NCI-H345 treated with DMSO at 0.1 percent for 48 hours (cell line): ENCODE data around the gene BABAM2.
A peak's percentile ranks its signal among the peaks of the same experiment; 100 is the strongest.

Experiments
- DNase-seq: peaks from one replicate; lab custom pipeline; 2025; ENCODE audit not compliant: unreplicated experiment; lab: John Stamatoyannopoulos, UW

BABAM2 gene

GRCh38 chr2:28185153-28185552 is 294.6 kb downstream of the BABAM2 start:
- DNase-seq = no peak

GRCh38 chr2:28185891-28186290 is 295.4 kb downstream of the BABAM2 start:
- DNase-seq = no peak

- DNase-seq = no peak
Measured at GRCh38 chr2:28187186-28187585, 296.7 kb downstream of the BABAM2 start.

GRCh38 chr2:28188436-28188835 is 297.9 kb downstream of the BABAM2 start:
- no peak for DNase-seq

GRCh38 chr2:28193630-28194403 is 303.3 kb downstream of the BABAM2 start:
- DNase-seq = no peak

- no peak for DNase-seq
Measured at GRCh38 chr2:28199995-28200679, 309.6 kb downstream of the BABAM2 start.

GRCh38 chr2:28201671-28202180 is 311.2 kb downstream of the BABAM2 start:
- no peak for DNase-seq

GRCh38 chr2:28202719-28203118 is 312.2 kb downstream of the BABAM2 start:
- no peak for DNase-seq

- DNase-seq = peak; percentile 71
Measured at GRCh38 chr2:28206762-28207161, 316.2 kb downstream of the BABAM2 start.

GRCh38 chr2:28209261-28209691 is 318.7 kb downstream of the BABAM2 start:
- no peak for DNase-seq

GRCh38 chr2:28209864-28210263 is 319.3 kb downstream of the BABAM2 start:
- DNase-seq = no peak

- no peak for DNase-seq
Measured at GRCh38 chr2:28210535-28210934, 320.0 kb downstream of the BABAM2 start.

- DNase-seq = no peak
Measured at GRCh38 chr2:28216331-28216730, 325.8 kb downstream of the BABAM2 start.

GRCh38 chr2:28217042-28217740 is 326.7 kb downstream of the BABAM2 start:
- DNase-seq = no peak

- no peak for DNase-seq
Measured at GRCh38 chr2:28219138-28219537, 328.6 kb downstream of the BABAM2 start.

GRCh38 chr2:28219758-28220368 is 329.3 kb downstream of the BABAM2 start:
- no peak for DNase-seq

GRCh38 chr2:28224648-28225472 is 334.3 kb downstream of the BABAM2 start:
- DNase-seq = no peak

GRCh38 chr2:28225473-28226080 is 335.0 kb downstream of the BABAM2 start:
- no peak for DNase-seq

- DNase-seq = no peak
Measured at GRCh38 chr2:28226558-28226957, 336.0 kb downstream of the BABAM2 start.

GRCh38 chr2:28227498-28227897 is 337.0 kb downstream of the BABAM2 start:
- no peak for DNase-seq
